ENCODE results near the gene STK25. TPM values are rescaled to one million over a fixed set of nuclear protein-coding genes. Genes with fewer than 3 reads are reported as not detected.

STK25 gene
- total and polyA plus RNA-seq, 2 experiments from 2014 or later, result 125 to 304 TPM

DNA sequence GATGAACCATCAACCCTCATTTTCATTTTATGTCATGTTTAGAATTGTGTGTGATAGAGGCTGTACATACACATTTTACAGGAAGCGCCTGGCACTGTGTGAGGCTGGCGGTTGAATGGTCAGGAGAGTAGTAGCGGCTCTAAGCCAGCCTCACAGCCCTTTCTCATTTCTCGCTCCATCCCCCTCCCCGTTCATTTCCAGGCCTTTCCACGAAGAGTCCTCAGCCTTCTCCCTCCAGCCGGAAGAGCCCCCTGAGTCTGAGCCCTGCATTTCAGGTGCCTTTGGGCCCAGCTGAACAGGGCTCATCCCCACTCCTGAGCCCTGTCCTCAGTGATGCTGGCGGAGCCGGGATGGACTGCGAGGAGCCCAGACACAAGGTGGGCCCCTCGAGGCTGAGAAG is 51.8 kb downstream of the STK25 start:
- H3K36me3 ChIP-seq (ENCODE audit: insufficient read depth), result no peaks in the 10 kb centered on the region
- peak; percentile 54 for ATAC-seq
- no peaks in the 10 kb centered on the region for H3K36me3 Mint-ChIP-seq (ENCODE audit: low read depth)

More for the DNA sequence above, 51.8 kb downstream of the STK25 start:
- Histone ChIP-seq H3K27me3 (ENCODE audit: insufficient read depth) (no peaks in the 10 kb centered on the region), H3F3A (replicated peaks; ENCODE audit: low read depth) (no peaks in the 10 kb centered on the region), H4K20me1 (replicated peaks; ENCODE audit: insufficient read depth) (no peaks in the 10 kb centered on the region; the same call in 1 of the 2 replicates), H2AFZ (no peak overlapping the region), H3K9me2 (ENCODE audit: insufficient read depth) (no peaks in the 10 kb centered on the region), H3K4me3 (no peak overlapping the region), H3K79me2 (replicated peaks; ENCODE audit: insufficient read depth) (no peaks in the 10 kb centered on the region), H3K4me1 (ENCODE audit: insufficient read depth) (no peaks in the 10 kb centered on the region), H3K4me2 (peak overlapping the region; percentile 32; the same call in 1 of the 2 replicates), H3K27ac (ENCODE audit: low read depth) (no peak overlapping the region)
- Mint-ChIP-seq H3K27me3 (ENCODE audit: insufficient read depth, low read depth, poor library complexity) (peaks cover 4% of the 10 kb centered on the region), H3K9me3 (no peaks in the 10 kb centered on the region), H3K4me3 (no peak overlapping the region; the same call in 2 of the 3 replicates), H3K27ac (no peak overlapping the region), H3K4me1 (peaks cover 6% of the 10 kb centered on the region; the same call in 2 of the 3 replicates)
- peak; percentile 56 for DNase-seq (ENCODE audit: low spot score)
- TF ChIP-seq NANOG (IDR thresholded peaks at IDR 0.05; ENCODE audit: borderline replicate concordance) (no peak), ZNF114 (CRISPR knock-in tag; IDR thresholded peaks at IDR 0.05) (no peak), STAT1 (IDR thresholded peaks at IDR 0.05; ENCODE audit: unreplicated experiment) (no peak), ZNF331 (CRISPR knock-in tag; IDR thresholded peaks at IDR 0.05; ENCODE audit: low read depth) (no peak), EZH2 (IDR thresholded peaks at IDR 0.05; ENCODE audit: low read depth, unreplicated experiment) (no peak), CREB1 (CRISPR knock-in tag; IDR thresholded peaks at IDR 0.05; ENCODE audit: low read depth) (no peak), EZH2phosphoT487 (IDR thresholded peaks at IDR 0.05; ENCODE audit: unreplicated experiment) (no peak), JUNB (IDR thresholded peaks at IDR 0.05; ENCODE audit: unreplicated experiment) (no peak), POLR2AphosphoS5 (IDR thresholded peaks at IDR 0.05; ENCODE audit: low read depth) (no peak)
- TF ChIP-seq, protein P1, sequence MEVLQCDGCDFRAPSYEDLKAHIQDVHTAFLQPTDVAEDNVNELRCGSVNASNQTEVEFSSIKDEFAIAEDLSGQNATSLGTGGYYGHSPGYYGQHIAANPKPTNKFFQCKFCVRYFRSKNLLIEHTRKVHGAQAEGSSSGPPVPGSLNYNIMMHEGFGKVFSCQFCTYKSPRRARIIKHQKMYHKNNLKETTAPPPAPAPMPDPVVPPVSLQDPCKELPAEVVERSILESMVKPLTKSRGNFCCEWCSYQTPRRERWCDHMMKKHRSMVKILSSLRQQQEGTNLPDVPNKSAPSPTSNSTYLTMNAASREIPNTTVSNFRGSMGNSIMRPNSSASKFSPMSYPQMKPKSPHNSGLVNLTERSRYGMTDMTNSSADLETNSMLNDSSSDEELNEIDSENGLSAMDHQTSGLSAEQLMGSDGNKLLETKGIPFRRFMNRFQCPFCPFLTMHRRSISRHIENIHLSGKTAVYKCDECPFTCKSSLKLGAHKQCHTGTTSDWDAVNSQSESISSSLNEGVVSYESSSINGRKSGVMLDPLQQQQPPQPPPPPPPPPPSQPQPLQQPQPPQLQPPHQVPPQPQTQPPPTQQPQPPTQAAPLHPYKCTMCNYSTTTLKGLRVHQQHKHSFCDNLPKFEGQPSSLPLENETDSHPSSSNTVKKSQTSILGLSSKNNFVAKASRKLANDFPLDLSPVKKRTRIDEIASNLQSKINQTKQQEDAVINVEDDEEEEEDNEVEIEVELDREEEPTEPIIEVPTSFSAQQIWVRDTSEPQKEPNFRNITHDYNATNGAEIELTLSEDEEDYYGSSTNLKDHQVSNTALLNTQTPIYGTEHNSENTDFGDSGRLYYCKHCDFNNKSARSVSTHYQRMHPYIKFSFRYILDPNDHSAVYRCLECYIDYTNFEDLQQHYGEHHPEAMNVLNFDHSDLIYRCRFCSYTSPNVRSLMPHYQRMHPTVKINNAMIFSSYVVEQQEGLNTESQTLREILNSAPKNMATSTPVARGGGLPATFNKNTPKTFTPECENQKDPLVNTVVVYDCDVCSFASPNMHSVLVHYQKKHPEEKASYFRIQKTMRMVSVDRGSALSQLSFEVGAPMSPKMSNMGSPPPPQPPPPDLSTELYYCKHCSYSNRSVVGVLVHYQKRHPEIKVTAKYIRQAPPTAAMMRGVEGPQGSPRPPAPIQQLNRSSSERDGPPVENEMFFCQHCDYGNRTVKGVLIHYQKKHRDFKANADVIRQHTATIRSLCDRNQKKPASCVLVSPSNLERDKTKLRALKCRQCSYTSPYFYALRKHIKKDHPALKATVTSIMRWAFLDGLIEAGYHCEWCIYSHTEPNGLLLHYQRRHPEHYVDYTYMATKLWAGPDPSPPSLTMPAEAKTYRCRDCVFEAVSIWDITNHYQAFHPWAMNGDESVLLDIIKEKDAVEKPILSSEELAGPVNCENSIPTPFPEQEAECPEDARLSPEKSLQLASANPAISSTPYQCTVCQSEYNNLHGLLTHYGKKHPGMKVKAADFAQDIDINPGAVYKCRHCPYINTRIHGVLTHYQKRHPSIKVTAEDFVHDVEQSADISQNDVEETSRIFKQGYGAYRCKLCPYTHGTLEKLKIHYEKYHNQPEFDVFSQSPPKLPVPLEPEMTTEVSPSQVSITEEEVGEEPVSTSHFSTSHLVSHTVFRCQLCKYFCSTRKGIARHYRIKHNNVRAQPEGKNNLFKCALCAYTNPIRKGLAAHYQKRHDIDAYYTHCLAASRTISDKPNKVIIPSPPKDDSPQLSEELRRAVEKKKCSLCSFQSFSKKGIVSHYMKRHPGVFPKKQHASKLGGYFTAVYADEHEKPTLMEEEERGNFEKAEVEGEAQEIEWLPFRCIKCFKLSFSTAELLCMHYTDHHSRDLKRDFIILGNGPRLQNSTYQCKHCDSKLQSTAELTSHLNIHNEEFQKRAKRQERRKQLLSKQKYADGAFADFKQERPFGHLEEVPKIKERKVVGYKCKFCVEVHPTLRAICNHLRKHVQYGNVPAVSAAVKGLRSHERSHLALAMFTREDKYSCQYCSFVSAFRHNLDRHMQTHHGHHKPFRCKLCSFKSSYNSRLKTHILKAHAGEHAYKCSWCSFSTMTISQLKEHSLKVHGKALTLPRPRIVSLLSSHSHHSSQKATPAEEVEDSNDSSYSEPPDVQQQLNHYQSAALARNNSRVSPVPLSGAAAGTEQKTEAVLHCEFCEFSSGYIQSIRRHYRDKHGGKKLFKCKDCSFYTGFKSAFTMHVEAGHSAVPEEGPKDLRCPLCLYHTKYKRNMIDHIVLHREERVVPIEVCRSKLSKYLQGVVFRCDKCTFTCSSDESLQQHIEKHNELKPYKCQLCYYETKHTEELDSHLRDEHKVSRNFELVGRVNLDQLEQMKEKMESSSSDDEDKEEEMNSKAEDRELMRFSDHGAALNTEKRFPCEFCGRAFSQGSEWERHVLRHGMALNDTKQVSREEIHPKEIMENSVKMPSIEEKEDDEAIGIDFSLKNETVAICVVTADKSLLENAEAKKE (CRISPR knock-in tag; IDR thresholded peaks at IDR 0.05), result no peak
- TF ChIP-seq, protein P2, sequence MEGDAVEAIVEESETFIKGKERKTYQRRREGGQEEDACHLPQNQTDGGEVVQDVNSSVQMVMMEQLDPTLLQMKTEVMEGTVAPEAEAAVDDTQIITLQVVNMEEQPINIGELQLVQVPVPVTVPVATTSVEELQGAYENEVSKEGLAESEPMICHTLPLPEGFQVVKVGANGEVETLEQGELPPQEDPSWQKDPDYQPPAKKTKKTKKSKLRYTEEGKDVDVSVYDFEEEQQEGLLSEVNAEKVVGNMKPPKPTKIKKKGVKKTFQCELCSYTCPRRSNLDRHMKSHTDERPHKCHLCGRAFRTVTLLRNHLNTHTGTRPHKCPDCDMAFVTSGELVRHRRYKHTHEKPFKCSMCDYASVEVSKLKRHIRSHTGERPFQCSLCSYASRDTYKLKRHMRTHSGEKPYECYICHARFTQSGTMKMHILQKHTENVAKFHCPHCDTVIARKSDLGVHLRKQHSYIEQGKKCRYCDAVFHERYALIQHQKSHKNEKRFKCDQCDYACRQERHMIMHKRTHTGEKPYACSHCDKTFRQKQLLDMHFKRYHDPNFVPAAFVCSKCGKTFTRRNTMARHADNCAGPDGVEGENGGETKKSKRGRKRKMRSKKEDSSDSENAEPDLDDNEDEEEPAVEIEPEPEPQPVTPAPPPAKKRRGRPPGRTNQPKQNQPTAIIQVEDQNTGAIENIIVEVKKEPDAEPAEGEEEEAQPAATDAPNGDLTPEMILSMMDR (conservative IDR thresholded peaks at IDR 0.05; ENCODE audit: low read depth in 2 of 2), result no peak
- TF ChIP-seq, protein P3, sequence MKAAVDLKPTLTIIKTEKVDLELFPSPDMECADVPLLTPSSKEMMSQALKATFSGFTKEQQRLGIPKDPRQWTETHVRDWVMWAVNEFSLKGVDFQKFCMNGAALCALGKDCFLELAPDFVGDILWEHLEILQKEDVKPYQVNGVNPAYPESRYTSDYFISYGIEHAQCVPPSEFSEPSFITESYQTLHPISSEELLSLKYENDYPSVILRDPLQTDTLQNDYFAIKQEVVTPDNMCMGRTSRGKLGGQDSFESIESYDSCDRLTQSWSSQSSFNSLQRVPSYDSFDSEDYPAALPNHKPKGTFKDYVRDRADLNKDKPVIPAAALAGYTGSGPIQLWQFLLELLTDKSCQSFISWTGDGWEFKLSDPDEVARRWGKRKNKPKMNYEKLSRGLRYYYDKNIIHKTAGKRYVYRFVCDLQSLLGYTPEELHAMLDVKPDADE (IDR thresholded peaks at IDR 0.05), result no peak
- TF ChIP-seq, protein P4, sequence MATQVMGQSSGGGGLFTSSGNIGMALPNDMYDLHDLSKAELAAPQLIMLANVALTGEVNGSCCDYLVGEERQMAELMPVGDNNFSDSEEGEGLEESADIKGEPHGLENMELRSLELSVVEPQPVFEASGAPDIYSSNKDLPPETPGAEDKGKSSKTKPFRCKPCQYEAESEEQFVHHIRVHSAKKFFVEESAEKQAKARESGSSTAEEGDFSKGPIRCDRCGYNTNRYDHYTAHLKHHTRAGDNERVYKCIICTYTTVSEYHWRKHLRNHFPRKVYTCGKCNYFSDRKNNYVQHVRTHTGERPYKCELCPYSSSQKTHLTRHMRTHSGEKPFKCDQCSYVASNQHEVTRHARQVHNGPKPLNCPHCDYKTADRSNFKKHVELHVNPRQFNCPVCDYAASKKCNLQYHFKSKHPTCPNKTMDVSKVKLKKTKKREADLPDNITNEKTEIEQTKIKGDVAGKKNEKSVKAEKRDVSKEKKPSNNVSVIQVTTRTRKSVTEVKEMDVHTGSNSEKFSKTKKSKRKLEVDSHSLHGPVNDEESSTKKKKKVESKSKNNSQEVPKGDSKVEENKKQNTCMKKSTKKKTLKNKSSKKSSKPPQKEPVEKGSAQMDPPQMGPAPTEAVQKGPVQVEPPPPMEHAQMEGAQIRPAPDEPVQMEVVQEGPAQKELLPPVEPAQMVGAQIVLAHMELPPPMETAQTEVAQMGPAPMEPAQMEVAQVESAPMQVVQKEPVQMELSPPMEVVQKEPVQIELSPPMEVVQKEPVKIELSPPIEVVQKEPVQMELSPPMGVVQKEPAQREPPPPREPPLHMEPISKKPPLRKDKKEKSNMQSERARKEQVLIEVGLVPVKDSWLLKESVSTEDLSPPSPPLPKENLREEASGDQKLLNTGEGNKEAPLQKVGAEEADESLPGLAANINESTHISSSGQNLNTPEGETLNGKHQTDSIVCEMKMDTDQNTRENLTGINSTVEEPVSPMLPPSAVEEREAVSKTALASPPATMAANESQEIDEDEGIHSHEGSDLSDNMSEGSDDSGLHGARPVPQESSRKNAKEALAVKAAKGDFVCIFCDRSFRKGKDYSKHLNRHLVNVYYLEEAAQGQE (IDR thresholded peaks at IDR 0.05; ENCODE audit: unreplicated experiment), result no peak
